Endometrium (tissue), 2 donors: ENCODE data around the gene HSPA13.
"Not testable (repeated sequence)": the region's sequence is repeated elsewhere in the genome, so short reads cannot be mapped to it uniquely, and the experiment has no call there.

ENCODE experiments used
- FAIRE-seq: peaks from 2 replicates; lab custom pipeline; 2012; peaks lifted over from hg19 to GRCh38; lab: Jason Lieb, UNC
- donor health status: control.
- donor health status: control.

HSPA13 gene, protein sequence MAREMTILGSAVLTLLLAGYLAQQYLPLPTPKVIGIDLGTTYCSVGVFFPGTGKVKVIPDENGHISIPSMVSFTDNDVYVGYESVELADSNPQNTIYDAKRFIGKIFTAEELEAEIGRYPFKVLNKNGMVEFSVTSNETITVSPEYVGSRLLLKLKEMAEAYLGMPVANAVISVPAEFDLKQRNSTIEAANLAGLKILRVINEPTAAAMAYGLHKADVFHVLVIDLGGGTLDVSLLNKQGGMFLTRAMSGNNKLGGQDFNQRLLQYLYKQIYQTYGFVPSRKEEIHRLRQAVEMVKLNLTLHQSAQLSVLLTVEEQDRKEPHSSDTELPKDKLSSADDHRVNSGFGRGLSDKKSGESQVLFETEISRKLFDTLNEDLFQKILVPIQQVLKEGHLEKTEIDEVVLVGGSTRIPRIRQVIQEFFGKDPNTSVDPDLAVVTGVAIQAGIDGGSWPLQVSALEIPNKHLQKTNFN

DNA sequence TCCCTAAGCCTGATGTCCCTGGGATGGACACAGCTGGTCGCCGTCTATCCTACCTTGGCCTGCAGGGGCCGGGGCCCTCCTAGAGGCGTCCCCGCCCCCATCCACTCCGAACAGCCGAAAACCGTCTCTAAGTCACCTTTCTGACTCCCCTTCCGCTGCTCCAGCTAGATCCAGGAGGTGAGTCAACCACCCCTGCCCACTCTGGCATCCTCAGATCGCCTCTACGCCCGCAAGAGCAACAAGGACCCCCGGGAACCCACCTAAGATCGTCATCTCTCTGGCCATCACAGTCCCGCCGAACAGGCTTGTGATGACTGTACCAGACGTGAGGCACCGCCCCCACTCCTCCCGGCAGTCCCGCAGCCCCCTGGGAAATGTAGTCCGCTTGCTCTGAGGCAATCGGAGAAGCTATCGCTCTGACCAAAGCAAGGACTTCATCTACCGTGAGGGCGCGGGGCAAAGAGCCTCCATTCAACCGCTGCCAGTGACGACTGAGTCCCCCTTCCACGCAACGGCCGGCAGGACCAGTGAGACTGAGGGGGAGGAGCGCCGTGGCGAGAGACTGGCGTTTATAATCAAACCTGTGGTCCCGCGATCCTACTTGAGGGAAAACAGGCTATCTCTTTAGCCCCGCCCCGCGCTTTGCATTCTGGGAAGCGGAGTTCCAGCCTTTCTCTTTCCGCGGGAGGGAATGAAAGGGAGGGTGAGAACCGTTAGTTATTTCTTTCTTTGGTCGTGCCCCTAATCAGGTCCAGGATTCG is at the start of gene HSPA13:
Gene HSPA13, minus strand, starts transcription at position 312 of the 761 bp plus-strand sequence. Its CDS starts 27 bp downstream, at position 285.
- peak; percentile 100 for FAIRE-seq

DNA sequence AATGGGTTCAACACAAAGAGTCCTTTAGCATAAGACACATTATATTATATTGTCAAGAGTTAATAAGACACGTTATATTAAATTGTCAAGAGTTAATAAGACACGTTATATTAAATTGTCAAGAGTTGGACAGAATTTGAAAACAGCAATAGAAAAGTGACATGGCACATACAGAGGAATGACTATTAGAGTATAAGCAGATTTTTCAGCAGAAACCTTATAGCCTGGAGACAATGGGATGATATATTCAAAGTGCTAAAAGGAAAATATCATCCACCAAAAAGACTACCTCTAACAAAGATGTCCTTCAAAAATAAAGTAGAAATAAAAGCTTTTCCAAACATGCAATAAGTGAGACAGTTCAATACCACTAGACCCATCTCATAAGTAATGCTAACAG is 36.0 kb upstream of the HSPA13 start:
- no peak for FAIRE-seq

DNA sequence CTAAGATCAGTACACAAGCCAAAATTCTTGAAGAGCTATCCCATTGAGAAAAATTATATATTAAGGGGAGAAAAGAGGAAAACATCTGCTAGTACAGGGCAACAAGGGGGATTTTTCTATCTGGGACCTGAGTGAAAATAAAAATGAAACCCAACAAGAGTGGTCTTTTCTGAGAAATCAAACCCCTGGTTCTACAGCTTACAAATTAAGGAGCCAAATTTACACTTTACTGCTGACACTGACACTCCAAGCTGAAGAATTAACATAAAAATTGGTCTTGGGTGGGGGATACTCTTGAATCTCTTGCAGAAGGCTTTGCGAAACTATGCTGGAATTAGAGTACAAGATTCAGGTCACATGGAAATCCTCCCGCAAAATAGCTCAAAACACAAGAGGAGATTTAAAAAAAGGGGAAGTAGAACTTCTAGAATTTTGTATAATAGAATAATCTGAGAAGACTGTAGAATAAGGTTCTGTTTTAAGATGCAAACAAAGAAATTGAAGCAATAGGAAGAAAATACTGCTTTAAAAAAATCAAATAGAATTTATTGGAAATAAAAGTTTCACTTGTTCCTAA is 32.1 kb upstream of the HSPA13 start:
- FAIRE-seq, result no peak

DNA sequence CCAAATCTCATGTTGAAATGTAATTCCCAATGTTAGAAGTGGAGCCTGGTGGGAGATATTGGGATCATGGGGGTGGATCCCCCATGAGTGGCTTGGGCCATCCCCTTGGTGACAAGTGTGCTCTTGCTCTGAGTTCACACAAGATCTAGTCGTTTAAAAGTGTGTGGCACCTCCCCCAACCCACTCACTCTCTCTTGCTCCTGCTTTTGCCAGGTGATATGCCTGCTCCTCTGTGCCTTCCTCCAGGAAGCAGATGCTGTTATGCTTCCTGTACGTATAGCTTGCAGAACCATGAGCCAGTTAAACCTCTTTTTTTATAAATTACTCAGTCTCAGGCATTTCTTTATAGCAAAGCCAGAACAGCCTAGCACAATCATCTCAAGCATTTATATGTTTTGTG is 23.0 kb upstream of the HSPA13 start:
- no peak for FAIRE-seq

DNA sequence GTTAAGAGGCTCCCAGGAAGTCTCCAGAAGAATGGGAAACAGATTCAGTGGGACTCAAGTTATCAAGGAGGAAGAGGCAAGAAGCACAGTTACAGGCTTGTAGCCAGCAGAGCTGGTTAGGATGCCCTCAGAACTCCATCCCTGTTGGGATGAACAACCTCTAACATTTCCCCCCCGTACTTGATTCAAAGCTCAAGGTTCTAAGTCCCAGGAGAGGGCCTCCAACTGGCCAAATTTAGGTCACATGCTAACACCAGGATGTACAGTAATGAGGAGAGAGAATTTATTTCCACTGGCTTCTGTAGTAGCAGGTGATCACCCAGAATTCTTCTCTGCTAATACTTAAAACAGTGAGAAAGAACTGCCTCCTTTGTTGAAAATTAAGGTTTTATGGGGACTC is 22.3 kb upstream of the HSPA13 start:
- FAIRE-seq, result no peak

DNA sequence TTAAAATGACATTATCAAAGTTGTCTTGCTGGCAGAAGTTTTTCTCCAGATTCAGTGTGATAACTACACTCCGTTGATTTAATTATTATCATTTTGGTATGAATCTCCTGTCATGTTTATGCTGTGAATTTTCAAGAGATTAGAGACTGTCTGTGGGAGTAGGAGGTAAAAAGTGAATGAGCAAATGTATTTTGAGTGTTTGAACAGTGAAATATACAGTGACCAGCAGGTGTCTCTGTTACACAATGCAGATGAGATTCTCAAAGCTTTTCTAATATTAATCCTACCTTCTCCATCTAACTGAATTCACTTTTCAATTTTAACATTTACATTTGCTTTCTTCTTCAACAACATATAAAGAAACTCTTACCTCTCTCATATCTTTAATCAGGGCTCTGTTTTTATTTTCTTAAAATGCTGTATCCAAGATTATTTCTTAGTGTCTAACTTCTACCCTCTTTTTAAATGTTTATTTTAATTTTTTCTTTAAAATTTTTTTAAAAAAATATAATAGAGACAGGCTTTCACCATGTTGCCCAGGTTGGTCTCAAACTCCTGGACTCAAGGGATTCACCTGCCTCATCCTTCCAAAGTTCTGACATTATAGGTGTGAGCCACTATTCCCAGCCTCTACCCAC is 20.9 kb upstream of the HSPA13 start:
- peak; percentile 78 for FAIRE-seq

DNA sequence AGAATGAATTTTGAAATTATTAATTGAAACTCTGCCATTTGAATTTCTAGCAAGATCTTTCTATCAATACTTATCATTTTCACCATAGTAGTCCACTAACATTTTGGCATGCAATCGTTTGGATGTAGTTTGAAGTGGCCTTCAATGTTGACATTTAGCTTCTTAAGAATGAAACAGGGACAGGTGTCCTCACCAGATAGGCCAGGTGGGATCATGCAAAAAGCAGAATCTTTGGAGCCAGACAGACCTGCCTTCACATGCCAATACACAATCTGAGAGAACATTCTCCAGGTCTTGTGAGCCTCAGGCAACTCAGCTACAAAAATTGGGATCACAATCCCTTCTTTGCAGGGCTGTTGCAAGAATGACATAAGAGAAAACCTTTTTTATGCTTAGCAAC is 18.3 kb upstream of the HSPA13 start:
- no peak for FAIRE-seq

DNA sequence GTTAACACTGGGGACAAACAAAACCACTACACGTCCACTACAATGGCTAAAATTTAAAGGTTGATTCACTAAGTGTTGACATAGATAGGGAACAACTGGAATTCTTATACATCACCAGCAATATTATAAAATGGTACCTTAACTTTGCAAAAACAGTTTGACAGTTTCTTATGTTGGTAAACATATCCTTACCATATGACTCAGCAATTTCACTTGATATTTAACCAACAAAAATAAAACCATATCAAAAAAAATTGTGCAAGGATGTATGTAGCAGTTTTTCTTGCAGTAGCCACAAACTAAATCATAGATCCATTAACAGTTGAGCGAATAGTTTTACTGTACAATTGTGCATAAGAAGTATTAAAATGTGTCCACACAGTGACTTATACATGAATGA is 5.3 kb upstream of the HSPA13 start:
- FAIRE-seq, result no peak

DNA sequence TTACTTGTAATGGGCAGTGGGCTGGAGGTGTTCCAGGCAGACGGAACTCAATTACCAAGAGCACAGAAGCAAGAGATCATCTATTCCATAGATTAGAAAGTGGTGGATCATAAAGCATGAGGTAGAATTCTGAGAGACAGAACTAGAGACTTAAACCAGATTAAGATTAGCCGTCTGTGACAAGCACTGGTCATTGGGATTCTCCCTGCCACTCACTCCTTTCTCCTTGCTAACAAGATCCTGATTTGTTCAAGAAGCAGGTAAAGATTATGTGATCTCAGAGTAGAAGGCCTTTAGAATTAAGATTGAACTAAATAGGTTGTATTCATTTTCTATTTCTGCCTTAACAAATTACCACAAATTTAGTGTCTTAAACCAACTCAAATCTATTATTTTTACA is 1.5 kb upstream of the HSPA13 start:
- FAIRE-seq, result no peak

DNA sequence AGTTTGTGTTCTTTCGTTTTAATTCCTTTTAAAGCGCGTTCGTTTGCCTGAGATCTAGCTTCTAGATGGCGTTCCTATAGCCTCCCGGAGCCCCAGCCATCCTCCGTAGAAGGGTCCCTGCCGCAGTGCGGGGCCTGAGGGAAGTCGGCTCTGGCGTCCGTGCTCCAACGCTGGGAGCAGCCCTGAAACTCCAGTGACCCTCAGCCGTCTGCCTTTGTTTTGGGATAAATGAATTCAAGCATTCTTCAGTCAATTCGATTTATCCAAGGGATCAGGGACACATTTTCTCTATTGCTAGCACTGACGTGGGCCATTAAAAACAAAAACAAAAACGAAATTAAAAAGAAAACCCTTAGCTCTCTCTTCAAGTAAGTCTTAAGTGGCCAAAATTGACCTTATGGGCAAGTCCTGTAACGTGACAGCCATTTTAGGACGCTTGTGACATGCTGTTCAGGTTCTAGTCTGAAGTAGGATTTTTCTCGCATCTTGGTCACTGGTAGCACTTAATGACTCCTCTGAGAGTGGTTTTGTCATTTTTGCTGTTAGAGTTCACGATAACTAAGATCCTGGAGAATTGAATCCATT is 742 bp upstream of the HSPA13 start:
- no peak for FAIRE-seq

DNA sequence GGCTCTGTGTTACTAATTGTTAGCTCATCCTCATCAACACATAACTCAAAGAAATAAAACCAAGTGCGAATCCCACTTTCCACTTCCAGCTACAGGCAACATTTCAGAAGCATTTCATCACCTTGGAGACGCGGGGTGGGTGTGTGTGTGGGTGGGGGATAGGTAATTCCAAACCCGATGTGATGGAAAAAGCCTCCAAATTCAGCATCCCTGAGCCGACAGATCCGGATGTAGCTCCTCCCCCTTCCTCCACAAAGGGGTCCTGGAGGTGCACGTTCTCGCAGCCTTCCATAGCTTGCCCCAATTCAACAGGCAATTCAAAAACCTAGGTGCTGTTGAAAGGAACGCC is 486 bp downstream of the HSPA13 start:
- no peak for FAIRE-seq

DNA sequence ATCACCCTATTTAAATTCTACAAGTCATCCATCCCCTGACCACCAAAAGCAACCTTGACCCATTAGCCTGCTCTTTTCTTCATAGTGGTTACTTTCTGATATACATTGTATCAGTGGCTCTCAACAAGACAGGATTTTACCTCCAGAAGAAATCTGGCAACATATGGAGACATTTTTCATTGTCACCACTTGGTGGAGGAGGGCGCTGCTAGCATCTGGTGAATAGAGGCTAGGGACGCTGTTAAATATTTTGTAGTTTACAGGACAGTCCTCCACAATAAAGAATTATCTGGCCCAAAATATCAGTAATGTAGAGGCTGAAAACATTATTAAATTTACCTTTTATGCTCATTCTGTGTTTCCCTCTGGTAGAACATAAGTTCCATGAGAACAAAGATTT is 6.1 kb downstream of the HSPA13 start:
- FAIRE-seq, result no peak

DNA sequence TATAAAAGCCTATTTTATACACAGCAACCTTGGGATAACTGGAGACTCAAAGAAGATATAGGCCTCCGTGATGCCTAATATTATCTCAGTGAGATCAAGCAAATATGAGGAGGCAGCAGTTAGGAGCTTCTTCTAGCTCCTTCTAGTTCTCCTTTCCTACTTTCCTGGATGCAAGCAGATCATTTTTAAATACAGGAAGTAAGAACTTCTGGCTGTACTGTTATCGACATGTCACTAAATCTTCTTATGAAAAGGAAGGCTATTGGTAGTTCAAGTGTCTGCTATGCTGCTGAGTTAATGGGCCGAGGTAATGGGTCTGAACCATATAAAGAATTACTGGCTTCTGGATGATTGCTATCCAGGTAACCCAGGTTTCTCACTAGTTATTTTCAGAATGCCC is 15.9 kb downstream of the HSPA13 start:
- FAIRE-seq, result no peak

DNA sequence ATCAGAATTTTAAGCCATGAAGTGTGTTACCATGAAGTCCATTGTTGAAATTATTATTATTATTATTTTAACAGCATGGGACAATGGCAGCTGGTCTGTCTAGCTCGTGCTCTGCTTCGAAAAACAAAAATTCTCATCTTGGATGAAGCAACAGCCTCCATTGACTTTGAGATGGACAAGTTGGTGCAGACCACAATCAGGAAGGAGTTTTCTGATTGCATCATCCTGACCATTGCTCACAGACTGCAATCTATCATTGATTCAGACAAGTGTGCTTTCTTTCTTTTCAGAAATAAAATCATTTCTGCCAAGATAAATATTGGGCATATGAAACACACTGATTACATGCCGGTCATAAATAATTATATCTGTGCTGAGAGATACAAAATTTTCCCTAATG is 21.0 kb downstream of the HSPA13 start:
- no peak for FAIRE-seq

DNA sequence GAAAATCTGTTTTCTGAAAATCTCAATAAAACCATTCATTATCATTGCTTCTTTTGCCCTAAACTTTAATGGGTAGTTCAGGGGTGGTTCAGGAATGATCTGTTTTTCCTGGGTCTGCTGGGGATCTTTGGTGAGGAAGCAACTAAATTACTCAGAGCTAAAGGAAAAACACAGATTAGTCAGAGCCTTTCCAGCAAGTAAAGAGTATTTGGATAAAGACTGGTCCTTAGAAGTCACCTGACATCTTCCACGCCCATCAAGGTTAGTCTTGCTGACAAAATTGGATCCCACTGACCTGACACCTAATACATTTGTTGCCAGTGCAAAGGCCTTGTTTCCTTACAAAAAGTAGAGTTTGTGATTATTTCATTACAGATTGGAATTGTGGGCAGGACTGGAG is 24.2 kb downstream of the HSPA13 start:
- FAIRE-seq, result no peak

DNA sequence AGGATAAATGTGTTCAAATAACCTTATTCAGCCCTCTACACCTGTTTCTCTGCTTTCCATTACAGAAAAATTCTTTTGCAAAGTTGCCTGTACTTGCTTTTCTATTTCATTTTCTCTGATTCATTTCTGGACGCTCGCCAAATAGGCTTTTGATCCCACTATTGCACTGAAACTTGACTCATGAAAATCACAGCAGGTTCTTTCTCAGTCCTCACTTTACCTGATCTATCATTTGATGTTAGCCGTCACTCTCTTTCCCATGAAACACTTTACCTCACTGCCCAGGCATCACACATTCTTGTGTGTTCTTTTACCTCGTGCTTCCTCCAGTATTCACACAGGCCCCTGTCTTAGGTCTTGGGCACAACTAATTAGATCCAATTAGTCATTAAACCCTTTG is 26.2 kb downstream of the HSPA13 start:
- FAIRE-seq, result no peak

DNA sequence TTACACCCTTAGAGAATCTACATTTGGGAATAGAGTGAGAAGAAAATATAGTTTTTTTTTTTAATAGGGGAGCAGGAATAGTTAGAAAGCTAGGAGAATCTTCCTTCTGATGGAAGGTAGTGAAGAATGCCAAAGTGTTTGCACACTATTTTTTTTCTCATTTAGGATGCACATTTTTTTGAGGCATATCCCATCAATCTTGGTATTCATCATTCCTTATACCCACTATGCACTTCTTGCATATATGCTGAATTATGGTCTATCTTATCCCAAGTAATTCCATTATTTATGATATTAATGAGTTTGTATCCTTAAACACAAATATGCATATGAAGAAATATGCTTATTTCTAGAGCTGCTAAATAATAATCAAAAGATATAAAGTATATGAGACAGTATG is 28.4 kb downstream of the HSPA13 start:
- FAIRE-seq, result no peak

DNA sequence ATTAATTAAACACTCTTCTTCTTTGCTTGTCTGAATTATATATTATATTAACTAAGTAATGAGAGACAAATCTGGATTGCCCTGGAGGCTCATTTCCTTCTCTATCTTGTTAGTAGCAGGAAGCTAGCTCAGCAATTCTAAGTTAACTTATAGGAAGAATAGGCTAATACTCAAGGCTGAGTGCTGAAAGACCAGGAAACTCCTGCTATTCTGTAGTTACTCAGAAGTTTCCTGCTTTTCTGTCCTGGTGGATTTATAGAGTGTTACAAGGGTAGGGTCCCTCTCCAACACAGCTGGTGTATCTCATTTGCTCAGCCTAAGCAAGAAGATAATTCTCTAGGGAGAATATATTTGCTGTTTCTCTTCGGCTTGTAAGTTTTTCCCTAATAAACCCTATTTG is 29.2 kb downstream of the HSPA13 start:
- no peak for FAIRE-seq

DNA sequence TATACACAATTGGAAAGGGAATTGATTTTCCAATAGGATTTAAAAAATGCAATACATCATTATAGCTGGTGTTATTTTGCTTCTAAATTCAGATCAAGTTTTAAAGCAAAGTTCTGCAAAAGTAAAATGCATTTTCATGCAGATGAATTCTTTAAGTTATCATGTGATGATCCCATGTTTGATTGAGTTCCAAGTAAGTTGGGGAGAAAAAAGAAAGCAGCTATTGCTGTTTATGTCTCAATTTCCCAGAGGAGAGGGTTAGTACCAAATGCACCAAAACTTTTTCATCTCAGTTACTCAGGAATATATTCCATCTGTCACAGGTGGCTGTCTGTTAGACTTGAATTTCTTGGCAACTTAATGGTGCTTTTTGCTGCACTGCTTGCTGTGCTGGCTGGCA is 29.7 kb downstream of the HSPA13 start:
- no peak for FAIRE-seq

DNA sequence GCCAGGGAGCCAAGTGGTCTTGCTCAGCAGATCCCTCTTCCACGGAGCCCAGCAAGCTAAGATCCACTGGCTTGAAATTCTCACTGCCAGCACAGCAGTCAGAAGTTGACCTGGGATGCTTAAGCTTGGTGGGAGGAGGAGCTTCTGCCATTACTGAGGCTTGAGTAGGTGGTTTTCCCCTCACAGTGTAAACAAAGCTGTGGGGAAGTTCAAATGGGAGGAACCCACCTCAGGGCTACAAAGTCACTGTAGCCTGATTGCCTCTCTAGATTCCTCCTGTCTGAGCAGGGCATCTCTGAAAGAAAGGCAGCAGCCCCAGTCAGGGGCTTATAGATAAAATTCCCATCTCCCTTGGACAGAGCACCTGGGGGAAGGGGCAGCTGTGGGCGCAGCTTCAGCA is 55.6 kb downstream of the HSPA13 start:
- FAIRE-seq, result not testable (repeated sequence)

DNA sequence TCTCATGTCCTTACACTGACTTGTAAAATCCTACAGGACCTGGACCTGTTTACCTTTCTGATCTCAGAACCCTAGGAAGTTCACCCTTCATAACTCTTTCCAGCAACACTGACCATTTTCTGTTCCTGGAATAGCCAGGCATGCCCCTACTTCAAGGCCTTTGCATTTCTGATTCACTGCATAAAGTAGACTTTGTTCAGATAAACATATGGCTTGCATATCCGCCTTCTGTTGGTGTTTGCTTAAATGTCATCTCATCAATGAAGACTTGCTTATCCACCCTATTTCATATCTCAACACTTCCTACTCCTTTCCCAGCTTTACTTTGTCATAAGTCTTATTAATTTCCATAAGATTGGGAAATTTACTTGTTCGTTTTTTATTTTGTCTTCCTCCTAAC is 57.4 kb downstream of the HSPA13 start:
- no peak for FAIRE-seq
